ENCODE data around the gene COX6B1.
"Not testable (repeated sequence)": the region's sequence is repeated elsewhere in the genome, so short reads cannot be mapped to it uniquely, and the experiment has no call there.

The COX6B1 gene

DNA sequence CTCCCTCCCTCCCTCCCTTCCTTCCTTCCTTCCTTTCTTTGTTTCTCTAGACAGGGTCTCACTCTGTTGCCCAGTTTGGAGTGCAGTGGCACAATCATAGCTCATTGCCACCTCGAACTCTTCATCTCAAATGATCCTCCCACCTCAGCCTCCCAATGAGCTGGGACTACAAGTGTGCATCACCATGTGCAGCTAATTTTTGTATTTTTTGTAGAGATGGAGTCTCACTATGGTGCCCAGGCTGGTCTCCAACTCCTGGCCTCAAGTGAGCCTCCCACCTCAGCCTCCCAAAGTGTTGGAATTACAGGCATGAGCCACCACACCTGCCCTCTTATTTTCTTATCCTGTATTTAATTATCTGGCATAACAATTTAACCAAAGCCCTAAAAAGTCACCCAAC lies 22.6 kb downstream of the COX6B1 start:
- Histone ChIP-seq H3K4me1 (ENCODE audit: insufficient read depth, poor library complexity, severe bottlenecking) (no peaks in the 10 kb centered on the region), H3K36me3 (ENCODE audit: low read depth) (no peaks in the 10 kb centered on the region), H3K4me3 (ENCODE audit: severe bottlenecking) (no peak overlapping the region), H3K27ac (ENCODE audit: poor library complexity, severe bottlenecking) (no peak overlapping the region), H3K27me3 (ENCODE audit: insufficient read depth, poor library complexity, severe bottlenecking) (peaks cover 4% of the 10 kb centered on the region), H3K9me3 (ENCODE audit: severe bottlenecking) (no peaks in the 10 kb centered on the region)
- no peak for DNase-seq (ENCODE audit: low spot score)
- TF ChIP-seq, protein P1, sequence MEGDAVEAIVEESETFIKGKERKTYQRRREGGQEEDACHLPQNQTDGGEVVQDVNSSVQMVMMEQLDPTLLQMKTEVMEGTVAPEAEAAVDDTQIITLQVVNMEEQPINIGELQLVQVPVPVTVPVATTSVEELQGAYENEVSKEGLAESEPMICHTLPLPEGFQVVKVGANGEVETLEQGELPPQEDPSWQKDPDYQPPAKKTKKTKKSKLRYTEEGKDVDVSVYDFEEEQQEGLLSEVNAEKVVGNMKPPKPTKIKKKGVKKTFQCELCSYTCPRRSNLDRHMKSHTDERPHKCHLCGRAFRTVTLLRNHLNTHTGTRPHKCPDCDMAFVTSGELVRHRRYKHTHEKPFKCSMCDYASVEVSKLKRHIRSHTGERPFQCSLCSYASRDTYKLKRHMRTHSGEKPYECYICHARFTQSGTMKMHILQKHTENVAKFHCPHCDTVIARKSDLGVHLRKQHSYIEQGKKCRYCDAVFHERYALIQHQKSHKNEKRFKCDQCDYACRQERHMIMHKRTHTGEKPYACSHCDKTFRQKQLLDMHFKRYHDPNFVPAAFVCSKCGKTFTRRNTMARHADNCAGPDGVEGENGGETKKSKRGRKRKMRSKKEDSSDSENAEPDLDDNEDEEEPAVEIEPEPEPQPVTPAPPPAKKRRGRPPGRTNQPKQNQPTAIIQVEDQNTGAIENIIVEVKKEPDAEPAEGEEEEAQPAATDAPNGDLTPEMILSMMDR (IDR thresholded peaks at IDR 0.05; ENCODE audit: poor library complexity, severe bottlenecking) = no peak
- no peak for ATAC-seq (ENCODE audit: low read depth)

DNA sequence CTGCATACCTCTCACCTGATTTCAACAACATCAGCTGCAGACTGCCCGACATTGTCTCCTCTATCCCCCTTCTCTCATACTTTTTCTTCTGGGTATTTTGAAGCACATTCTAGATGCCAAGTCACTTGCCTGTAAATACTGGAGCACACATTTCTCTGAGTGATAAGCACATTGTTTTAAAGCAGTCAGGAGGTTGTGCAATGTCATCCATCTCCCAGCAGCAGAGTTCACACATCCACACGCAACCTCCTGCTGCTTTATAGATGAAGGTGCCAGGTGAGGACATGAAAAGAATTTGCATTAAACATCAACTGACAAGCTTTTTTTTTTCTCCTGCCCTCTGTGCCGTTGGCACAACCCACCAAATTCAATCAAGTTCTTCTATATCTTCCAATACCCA lies 23.7 kb downstream of the COX6B1 start:
- H3K27ac ChIP-seq (ENCODE audit: poor library complexity, severe bottlenecking) = no peak overlapping the region
- peaks cover 4% of the 10 kb centered on the region for H3K27me3 ChIP-seq (ENCODE audit: insufficient read depth, poor library complexity, severe bottlenecking)
- no peaks in the 10 kb centered on the region for H3K4me1 ChIP-seq (ENCODE audit: insufficient read depth, poor library complexity, severe bottlenecking)
- no peak for ATAC-seq (ENCODE audit: low read depth)
- no peaks in the 10 kb centered on the region for H3K9me3 ChIP-seq (ENCODE audit: severe bottlenecking)
- no peak for DNase-seq (ENCODE audit: low spot score)
- TF ChIP-seq, protein P1 (IDR thresholded peaks at IDR 0.05; ENCODE audit: poor library complexity, severe bottlenecking) = no peak
- no peaks in the 10 kb centered on the region for H3K36me3 ChIP-seq (ENCODE audit: low read depth)
- H3K4me3 ChIP-seq (ENCODE audit: severe bottlenecking) = no peak overlapping the region

DNA sequence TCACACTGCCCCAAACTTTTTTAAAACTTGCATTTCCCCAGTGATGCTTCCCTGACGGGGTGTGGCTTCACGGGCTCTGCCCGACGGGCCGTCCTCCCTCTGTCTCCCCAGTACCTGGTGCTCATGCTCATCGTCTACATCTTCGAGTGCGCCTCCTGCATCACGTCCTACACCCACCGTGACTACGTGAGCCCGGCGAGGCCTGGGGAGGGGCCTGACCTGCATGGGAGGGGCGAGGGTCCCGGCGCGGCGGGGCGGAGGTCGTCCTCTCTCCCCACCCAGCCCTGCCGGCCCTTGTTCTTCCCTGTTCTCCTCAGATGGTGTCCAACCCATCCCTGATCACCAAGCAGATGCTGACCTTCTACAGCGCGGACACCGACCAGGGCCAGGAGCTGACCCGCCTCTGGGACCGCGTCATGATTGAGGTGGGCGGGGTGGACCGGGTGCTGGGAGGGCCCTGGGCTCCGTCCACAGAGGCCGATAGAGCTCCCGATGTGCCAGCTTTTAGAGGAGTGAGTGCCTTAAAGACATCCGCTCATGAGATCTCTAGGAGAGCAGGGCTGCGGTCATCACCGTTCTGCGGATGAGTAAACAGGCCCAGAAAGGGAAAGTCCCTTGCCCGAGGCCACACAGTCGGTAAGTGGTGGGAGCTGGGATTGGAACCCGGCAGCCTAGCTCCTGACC lies 25.1 kb downstream of the COX6B1 start:
- ATAC-seq (ENCODE audit: low read depth) = peak; percentile 57
- Histone ChIP-seq H3K27ac (ENCODE audit: poor library complexity, severe bottlenecking) (no peak overlapping the region), H3K36me3 (ENCODE audit: low read depth) (no peaks in the 10 kb centered on the region), H3K9me3 (ENCODE audit: severe bottlenecking) (no peaks in the 10 kb centered on the region), H3K4me1 (ENCODE audit: insufficient read depth, poor library complexity, severe bottlenecking) (no peaks in the 10 kb centered on the region), H3K27me3 (ENCODE audit: insufficient read depth, poor library complexity, severe bottlenecking) (peaks cover 4% of the 10 kb centered on the region), H3K4me3 (ENCODE audit: severe bottlenecking) (no peak overlapping the region)
- TF ChIP-seq, protein P1 (IDR thresholded peaks at IDR 0.05; ENCODE audit: poor library complexity, severe bottlenecking) = no peak
- no peak for DNase-seq (ENCODE audit: low spot score)

DNA sequence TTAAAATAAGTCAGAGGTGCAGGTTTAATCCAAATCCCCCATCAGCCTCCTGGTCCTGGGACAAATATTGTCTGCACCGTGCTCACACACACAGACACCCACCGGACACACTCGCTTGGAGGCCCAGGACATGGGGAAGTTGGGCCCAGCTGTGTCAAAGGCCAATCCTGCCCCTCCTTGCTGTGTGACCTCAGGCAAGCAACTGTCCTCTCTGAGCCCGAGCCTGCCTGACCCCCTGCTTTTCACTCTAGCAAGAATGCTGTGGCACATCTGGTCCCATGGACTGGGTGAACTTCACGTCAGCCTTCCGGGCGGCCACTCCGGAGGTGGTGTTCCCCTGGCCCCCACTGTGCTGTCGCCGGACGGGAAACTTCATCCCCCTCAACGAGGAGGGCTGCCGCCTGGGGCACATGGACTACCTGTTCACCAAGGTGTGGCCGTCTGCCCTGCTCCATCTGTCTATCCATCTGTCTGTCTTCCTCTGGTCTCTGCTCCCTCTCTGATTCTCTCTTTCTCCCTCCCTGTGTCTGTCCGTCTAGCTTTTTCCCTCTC lies 27.5 kb downstream of the COX6B1 start:
- TF ChIP-seq, protein P1 (IDR thresholded peaks at IDR 0.05; ENCODE audit: poor library complexity, severe bottlenecking) = no peak
- no peak for DNase-seq (ENCODE audit: low spot score)
- Histone ChIP-seq H3K27me3 (ENCODE audit: insufficient read depth, poor library complexity, severe bottlenecking) (no peaks in the 10 kb centered on the region), H3K9me3 (ENCODE audit: severe bottlenecking) (no peaks in the 10 kb centered on the region), H3K36me3 (ENCODE audit: low read depth) (no peaks in the 10 kb centered on the region), H3K4me1 (ENCODE audit: insufficient read depth, poor library complexity, severe bottlenecking) (no peaks in the 10 kb centered on the region), H3K4me3 (ENCODE audit: severe bottlenecking) (no peak overlapping the region), H3K27ac (ENCODE audit: poor library complexity, severe bottlenecking) (no peak overlapping the region)
- no peak for ATAC-seq (ENCODE audit: low read depth)

DNA sequence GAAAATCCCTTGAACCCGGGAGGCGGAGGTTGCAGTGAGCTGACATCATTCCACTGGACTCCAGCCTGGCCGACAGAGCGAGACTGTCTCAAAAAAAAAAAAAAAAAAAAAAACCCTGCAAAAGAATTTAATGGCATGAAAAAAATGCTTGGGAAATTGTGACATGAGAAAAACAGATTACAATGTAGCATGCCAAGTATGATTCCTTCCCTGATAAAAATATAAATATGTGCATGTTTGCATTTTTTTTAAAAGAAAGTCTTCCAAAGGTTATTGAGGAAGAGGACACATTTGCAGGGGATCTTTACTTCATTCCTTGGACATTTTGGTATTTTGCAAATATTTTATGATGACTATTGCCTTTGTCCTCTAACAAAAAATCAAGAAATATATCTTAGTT lies 41.7 kb downstream of the COX6B1 start:
- TF ChIP-seq, protein P1 (IDR thresholded peaks at IDR 0.05; ENCODE audit: poor library complexity, severe bottlenecking) = no peak
- DNase-seq (ENCODE audit: low spot score) = no peak
- H3K4me3 ChIP-seq (ENCODE audit: severe bottlenecking) = no peak overlapping the region
- H3K27ac ChIP-seq (ENCODE audit: poor library complexity, severe bottlenecking) = no peak overlapping the region
- no peak for ATAC-seq (ENCODE audit: low read depth)
- no peaks in the 10 kb centered on the region for H3K36me3 ChIP-seq (ENCODE audit: low read depth)
- H3K27me3 ChIP-seq (ENCODE audit: insufficient read depth, poor library complexity, severe bottlenecking) = no peaks in the 10 kb centered on the region
- no peaks in the 10 kb centered on the region for H3K4me1 ChIP-seq (ENCODE audit: insufficient read depth, poor library complexity, severe bottlenecking)
- H3K9me3 ChIP-seq (ENCODE audit: severe bottlenecking) = no peaks in the 10 kb centered on the region

DNA sequence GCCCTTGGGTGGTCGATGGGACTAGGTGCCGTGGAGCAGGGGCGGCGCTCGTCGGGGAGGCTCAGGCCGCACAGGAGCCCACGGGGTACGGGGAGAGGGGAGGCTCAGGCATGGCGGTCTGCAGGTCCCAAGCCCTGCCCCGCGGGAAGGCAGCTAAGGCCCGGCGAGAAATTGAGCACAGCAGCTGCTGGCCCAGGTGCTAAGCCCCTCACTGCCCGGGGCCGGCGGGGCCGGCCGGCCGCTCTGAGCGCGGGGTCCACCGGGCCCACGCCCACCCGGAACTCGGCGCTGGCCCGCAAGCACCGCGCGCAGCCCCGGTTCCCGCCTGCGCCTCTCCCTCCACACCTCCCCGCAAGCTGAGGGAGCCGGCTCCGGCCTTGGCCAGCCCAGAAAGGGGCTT lies 43.0 kb downstream of the COX6B1 start:
- ATAC-seq (ENCODE audit: low read depth); H3K9me3 ChIP-seq (ENCODE audit: severe bottlenecking); H3K4me3 ChIP-seq (ENCODE audit: severe bottlenecking); DNase-seq (ENCODE audit: low spot score); H3K27ac ChIP-seq (ENCODE audit: poor library complexity, severe bottlenecking); H3K36me3 ChIP-seq (ENCODE audit: low read depth); H3K27me3 ChIP-seq (ENCODE audit: insufficient read depth, poor library complexity, severe bottlenecking); H3K4me1 ChIP-seq (ENCODE audit: insufficient read depth, poor library complexity, severe bottlenecking): not testable (repeated sequence)

Measured in RWPE2 (cell line).